A549 (cell line): ENCODE results near the gene LCNL1.

Experiments used
- CBX8 ChIP-seq: fragments of 200-600 bp; sonication (generic); IDR thresholded peaks from 2 replicates; pipeline ENCODE4 v1.6.1; 2016
- CTCF ChIP-seq: fragments of >200 bp; sonication (Bioruptor Twin); formaldehyde crosslinking; IDR thresholded peaks from 3 replicates; pipeline ENCODE4 v1.5.1; 2016
- EP300 ChIP-seq, 2 experiments: fragments of >200 bp; sonication (Bioruptor Twin); formaldehyde crosslinking; IDR thresholded peaks; 2 replicates in 1 of 2; 3 replicates in 1 of 2; pipeline ENCODE4 v1.6.1; 2016 to 2017
- RCOR1 ChIP-seq: fragments of 150-350 bp; IDR thresholded peaks from 2 replicates; pipeline ENCODE4 v1.6.1; 2014; ENCODE audit warnings: antibody characterized with exemption, low read length, low read depth
- REST ChIP-seq: fragments of 200-600 bp; sonication (generic); IDR thresholded peaks from 2 replicates; pipeline ENCODE4 v1.6.1; 2016; ENCODE audit warnings: antibody characterized with exemption, mild to moderate bottlenecking, moderate library complexity
- RFX5 ChIP-seq: fragments of 450-650 bp; IDR thresholded peaks from 2 replicates; pipeline ENCODE4 v1.7.1; 2014; ENCODE audit warnings: antibody characterized with exemption, mild to moderate bottlenecking, moderate library complexity

GRCh38 chr9:136937186-136938001 is 45.4 kb upstream of the LCNL1 start:
- TF ChIP-seq CTCF (no peak), RFX5 (no peak), REST (no peak), CBX8 (no peak), EP300 (IDR thresholded peaks at IDR 0.05) (no peak), RCOR1 (no peak)
